ENCODE data around the gene SMIM41.

Gene SMIM41

DNA sequence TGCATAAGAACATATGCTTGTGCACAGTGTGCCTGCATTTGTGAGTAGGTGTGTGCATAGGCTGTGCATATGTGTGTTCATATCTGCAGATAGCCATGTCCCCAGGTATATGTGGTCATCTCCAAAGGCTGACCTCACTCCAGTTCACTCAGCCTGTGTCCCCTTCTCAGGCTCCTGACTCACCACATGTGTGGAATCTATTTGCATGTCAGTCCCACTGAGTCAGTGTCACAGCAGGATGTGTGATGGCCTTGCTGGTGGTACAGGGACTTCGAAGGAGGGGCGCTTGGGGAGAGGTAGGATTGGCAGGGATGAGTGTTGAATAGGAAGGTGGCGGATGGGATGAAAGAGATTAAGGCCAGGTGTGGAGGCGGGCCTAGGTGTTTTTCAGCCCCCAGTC is 76.8 kb downstream of the SMIM41 start:
- TF ChIP-seq, protein P1, sequence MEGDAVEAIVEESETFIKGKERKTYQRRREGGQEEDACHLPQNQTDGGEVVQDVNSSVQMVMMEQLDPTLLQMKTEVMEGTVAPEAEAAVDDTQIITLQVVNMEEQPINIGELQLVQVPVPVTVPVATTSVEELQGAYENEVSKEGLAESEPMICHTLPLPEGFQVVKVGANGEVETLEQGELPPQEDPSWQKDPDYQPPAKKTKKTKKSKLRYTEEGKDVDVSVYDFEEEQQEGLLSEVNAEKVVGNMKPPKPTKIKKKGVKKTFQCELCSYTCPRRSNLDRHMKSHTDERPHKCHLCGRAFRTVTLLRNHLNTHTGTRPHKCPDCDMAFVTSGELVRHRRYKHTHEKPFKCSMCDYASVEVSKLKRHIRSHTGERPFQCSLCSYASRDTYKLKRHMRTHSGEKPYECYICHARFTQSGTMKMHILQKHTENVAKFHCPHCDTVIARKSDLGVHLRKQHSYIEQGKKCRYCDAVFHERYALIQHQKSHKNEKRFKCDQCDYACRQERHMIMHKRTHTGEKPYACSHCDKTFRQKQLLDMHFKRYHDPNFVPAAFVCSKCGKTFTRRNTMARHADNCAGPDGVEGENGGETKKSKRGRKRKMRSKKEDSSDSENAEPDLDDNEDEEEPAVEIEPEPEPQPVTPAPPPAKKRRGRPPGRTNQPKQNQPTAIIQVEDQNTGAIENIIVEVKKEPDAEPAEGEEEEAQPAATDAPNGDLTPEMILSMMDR (IDR thresholded peaks at IDR 0.05; ENCODE audit: low read depth, low read length): no peak
- DNase-seq (ENCODE audit: extremely low read depth, low read depth): no peak

DNA sequence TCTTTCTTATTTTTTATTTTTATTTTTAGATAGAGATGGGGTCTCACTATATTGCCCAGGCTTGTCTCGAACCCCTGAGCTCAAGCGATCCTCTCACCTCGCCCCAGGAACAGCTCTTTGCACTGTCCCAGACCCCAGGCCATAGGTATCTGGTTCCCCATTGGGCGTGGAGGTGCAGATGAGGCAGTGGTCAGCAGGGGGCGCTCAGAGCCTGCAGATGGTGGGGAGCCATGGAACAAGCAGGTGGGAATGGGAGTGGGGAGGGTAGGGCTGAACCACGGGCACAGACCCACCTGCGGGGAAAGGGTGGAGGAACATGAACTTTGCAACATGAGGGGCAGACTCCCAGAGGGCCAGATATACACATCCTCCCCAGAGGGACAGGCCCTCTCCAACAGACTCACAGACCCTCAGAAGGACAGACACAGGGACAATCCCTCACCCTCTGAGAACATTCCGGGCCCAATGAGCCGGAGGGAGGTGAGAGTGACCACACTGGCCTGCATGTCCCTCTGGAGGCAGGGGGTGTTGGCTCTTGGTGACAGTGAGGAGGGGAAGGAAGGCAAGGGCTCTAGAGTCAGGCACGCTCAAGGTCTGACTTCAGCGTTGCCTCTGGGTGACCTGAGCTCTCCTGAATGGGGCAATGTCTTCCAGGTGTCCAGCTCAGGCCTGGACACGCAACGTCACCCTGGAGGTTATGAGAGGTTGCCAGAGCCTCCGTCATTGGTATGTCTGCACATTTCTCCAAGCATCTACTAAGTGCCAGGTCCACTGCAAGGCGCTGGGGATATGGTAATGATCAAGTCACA is 77.5 kb downstream of the SMIM41 start:
- DNase-seq (ENCODE audit: extremely low read depth, low read depth): no peak
- TF ChIP-seq, protein P1 (IDR thresholded peaks at IDR 0.05; ENCODE audit: low read depth, low read length): peak; percentile 98

DNA sequence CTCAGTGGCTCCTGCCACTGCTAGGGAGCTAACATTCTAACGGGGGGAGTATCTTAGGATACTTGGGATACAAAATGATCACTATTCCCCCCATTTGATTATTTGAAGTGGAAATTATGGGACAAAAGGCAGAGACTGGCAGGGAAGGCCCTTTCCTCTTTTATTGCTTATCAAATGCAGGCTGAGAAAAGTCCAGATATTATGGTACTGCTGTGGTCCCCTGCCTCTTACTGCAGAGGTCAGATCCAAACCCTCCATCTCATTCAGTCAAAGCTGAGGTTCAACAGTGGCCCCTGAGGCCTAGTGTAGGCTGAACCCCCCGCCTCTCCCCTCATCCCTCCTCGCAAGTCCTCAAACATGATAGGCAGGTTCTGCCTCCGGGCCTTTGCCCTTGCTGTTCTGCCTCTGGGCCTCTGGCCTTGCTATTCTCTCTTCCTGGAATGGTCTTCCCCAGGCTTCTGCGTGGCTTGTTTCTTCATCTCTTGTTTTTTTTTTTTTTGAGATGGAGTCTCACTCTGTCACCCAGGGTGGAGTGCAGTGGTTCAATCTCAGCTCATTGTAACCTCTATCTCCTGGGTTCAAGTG is 78.2 kb downstream of the SMIM41 start:
- TF ChIP-seq, protein P1 (IDR thresholded peaks at IDR 0.05; ENCODE audit: low read depth, low read length): no peak
- DNase-seq (ENCODE audit: extremely low read depth, low read depth): no peak

Measured in AG09319 (cell line).